ENCODE measurements around the gene HCK.

DNA sequence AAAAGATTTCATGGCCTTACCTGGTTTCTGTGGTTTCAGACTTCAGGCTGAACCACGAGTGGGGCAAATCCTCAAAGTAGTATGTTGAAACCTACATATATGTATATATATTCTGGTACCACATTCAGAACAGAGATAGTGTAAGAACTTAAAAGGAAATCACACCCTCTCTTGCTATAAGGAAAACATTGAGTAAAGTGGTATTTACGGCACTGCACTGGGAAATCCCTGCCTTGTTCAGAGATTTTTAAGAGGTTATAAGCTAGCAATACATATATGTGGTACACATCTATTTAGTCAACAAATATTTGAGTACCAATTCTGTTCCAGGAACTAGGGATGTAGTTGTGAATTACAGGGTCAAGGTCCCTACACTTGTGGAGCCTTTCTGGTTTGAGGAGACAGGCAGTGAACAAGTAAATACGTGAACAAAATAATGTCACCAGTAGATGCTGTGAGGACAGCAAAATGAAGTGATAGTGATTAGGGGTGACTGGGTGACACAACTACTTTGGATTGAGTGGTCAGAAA lies 59.2 kb downstream of the HCK start:
- TF ChIP-seq, protein P1, sequence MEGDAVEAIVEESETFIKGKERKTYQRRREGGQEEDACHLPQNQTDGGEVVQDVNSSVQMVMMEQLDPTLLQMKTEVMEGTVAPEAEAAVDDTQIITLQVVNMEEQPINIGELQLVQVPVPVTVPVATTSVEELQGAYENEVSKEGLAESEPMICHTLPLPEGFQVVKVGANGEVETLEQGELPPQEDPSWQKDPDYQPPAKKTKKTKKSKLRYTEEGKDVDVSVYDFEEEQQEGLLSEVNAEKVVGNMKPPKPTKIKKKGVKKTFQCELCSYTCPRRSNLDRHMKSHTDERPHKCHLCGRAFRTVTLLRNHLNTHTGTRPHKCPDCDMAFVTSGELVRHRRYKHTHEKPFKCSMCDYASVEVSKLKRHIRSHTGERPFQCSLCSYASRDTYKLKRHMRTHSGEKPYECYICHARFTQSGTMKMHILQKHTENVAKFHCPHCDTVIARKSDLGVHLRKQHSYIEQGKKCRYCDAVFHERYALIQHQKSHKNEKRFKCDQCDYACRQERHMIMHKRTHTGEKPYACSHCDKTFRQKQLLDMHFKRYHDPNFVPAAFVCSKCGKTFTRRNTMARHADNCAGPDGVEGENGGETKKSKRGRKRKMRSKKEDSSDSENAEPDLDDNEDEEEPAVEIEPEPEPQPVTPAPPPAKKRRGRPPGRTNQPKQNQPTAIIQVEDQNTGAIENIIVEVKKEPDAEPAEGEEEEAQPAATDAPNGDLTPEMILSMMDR (conservative IDR thresholded peaks at IDR 0.05 in 1 of 2, IDR thresholded peaks at IDR 0.05 in 1 of 2; ENCODE audit: extremely low read depth in 1 of 2, insufficient read depth in 1 of 2, low read depth in 1 of 2, low read length in 2 of 2), result no peak
- no peak for TF ChIP-seq EZH2 (IDR thresholded peaks at IDR 0.05; ENCODE audit: borderline replicate concordance, low read length)

Data from mammary epithelial cell (primary cell).